GM12875 (cell line): ENCODE results near the gene KRT23.

Experiments
- H3K4me3 ChIP-seq: one replicate; pipeline ENCODE4 v1.5.1; 2011; ENCODE audit warnings: low read depth, low read length, control low read depth
- TF ChIP-seq, protein P1 (sequence below): IDR thresholded peaks from 2 replicates; pipeline ENCODE4 v1.5.1; 2011; ENCODE audit warnings: low read depth, mild to moderate bottlenecking, control low read depth, inconsistent platforms, low read length, moderate library complexity, borderline replicate concordance; ENCODE audit not compliant: insufficient read depth

Gene KRT23

DNA sequence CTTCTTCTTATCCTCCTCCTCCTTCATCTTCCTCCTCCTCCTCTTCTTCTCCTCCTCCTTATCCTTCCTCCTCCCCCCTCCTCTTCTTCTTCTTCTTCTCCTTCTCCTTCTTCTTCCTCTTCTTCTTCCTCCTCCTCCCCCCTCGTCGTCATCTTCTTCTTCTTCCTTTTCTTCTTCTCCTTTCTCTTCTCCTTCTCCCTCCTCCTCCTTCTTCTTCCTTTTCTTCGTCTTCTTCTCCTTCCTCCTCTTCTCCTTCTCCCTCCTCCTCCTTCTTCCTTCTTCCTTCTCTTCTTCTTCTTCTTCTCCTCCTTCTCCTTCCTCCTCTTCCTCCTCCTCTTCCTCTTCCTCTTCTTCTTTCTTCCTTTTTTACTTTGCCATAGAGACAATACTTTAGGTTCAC is 5.1 kb upstream of the KRT23 start:
- H3K4me3 ChIP-seq, result no peak overlapping the region
- TF ChIP-seq, protein P1, sequence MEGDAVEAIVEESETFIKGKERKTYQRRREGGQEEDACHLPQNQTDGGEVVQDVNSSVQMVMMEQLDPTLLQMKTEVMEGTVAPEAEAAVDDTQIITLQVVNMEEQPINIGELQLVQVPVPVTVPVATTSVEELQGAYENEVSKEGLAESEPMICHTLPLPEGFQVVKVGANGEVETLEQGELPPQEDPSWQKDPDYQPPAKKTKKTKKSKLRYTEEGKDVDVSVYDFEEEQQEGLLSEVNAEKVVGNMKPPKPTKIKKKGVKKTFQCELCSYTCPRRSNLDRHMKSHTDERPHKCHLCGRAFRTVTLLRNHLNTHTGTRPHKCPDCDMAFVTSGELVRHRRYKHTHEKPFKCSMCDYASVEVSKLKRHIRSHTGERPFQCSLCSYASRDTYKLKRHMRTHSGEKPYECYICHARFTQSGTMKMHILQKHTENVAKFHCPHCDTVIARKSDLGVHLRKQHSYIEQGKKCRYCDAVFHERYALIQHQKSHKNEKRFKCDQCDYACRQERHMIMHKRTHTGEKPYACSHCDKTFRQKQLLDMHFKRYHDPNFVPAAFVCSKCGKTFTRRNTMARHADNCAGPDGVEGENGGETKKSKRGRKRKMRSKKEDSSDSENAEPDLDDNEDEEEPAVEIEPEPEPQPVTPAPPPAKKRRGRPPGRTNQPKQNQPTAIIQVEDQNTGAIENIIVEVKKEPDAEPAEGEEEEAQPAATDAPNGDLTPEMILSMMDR, result no peak

DNA sequence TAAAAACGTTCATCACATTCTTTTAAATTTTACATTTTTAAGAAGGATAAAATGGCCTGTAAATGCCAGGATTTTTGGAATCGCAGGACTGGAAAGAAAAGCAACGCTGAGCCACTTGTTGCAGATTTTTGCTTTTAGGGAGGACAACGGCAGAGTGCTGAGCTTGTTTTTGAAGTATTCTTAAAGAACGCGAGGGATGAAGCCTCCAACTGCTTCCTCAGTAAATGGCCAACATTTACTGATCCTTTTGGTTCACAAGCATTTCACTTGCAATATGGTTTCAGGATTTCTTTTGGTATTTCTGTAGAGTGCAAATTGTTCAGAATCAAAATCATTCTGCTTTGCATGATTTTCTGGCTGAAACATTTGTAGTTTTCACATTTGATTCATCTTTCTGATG is 2.8 kb upstream of the KRT23 start:
- TF ChIP-seq, protein P1, result no peak

DNA sequence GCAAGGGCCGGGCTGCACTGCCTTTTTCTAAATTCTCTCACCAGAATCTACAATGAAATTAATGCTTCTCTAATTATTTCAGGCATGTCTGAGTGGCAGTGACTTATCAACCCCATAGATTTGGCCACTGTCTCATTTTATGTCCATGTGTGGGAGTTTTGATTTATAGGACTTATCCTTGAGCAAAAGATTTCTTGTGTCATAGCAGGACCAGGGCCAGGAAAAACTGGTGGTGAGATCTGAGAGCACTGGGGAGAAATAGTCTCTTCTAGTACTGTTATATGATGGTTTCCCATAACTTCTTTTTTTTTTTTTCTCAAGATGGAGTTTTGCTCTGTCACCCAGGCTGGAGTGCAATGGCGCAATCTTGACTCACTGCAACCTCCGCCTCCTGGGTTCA is 1.5 kb upstream of the KRT23 start:
- TF ChIP-seq, protein P1, result no peak
- no peak overlapping the region for H3K4me3 ChIP-seq

More for the DNA sequence above, 2.8 kb upstream of the KRT23 start:
- H3K4me3 ChIP-seq, result no peak overlapping the region

DNA sequence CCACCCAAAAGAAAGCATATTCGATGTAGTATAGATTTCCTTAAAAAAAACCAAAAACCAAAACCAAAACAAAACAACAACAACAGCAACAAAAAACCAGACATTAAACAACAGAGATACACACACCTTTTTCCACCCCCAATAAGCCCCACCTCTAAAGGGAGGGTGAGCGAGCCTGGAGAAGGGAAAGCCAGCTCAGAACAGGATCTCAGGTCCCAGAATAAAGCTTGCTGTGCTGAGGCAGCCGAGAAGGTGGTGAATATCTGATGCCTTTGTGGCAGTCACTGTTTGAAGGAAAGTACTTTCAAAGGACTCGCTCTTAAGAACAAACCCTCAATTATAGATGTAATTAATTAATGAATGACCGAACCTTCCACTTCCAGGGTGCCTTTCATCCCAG is 470 bp downstream of the KRT23 start:
- TF ChIP-seq, protein P1, result no peak
- H3K4me3 ChIP-seq, result no peak overlapping the region

DNA sequence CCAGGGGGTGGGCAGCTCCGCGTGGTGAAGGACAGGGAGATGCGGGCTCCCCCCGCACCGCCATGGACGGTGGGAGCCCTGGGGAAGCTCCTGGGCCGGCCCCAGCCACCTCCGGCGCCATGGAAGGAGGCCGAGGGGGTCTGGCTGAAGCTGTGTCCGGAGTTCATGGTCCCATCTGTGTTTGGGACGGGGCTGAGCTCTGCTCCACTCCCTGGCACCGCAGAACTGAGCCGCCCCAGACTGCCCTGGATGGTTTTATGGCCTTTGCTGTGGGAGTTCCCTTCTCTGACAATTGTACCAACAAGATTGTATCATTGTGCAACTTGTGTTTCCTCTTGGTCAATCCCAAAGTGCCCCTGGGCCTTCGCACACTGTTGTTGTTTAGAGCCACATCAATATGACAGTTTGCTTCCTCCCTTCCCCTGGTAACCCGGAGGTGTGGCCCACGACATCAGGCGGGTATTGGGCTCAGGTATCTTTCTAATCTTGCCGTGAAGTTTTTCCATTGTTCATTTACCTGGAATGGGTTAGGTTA is 942 bp downstream of the KRT23 start:
- no peak overlapping the region for H3K4me3 ChIP-seq
- TF ChIP-seq, protein P1, result no peak

DNA sequence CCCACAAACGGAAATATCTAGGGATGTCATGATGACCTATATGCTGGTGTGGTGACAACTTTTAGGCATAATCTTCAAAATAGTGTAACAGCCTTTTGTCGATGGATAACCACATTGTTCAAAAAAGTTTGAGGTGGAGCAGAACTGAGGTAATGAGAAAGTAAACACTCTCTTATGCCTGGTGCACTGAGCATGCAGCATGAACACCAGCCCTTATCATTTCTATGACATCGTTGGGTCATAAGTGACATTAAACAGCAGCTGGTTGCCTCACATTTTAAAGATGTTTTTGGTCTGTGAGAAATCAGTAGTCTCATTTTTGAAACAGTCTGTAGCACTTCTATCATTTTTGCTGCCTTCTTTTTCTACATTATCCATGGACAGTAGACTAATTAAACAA is 1.8 kb downstream of the KRT23 start:
- TF ChIP-seq, protein P1, result no peak

DNA sequence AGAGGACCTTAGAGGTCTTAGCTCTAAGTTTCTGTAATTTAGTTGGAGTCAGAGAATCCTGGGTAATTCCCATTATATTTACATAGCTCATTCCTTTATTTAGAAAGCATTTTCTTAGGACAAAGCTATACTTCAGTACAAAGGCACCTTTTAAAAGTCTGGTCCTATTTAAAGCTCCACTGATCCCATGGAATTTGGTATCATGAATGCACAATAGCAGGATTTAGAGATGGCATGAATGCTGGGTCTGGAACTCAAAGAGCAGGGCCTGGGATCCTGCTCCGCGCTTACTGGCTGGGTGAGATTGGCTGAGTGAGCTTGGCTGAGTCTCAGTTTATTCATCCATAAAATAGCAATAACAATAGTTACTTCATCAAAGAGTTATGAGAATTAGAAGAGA is 4.8 kb downstream of the KRT23 start:
- TF ChIP-seq, protein P1, result no peak
- H3K4me3 ChIP-seq, result no peak overlapping the region

More for the DNA sequence above, 1.8 kb downstream of the KRT23 start:
- H3K4me3 ChIP-seq, result no peak overlapping the region
